ENCODE data around the gene LRRC8A. TPM values are rescaled to one million over a fixed set of nuclear protein-coding genes. Genes with fewer than 3 reads are reported as not detected.

Gene LRRC8A
- total RNA-seq, 1 donor from 2014 or later: 93.0 TPM

DNA sequence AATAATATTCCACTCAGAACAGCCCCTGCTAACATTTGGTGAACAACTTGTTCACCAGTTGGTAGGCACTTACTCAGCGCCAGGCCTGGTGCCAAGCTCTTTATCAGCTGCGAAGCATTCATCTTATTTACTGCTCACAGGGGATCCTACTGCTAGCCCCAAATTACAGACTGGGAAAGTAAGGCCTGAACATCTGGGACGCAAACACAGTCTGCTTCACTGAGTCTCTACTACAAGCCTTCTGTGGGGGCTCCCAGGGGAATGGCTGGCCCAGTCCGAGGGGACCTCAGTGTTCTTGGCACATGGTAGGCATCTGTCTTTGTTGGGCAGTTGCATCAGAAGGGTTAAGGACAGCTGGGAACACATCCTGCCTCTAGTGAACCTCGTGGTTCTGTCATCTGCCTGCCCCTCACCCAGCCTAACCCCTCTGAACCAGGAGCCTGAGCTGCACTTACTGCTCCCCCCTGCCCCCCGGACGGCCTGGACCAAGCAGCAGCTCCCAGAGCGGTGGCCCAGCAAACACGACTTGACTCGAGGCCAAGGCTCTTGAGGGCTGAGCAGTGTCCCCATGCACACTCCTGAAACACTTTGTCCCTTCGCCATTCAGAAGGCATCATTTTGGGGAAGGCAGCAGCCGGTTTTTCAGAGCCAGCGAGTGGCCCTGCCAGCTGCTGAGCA, 38.6 kb downstream of the LRRC8A start, which contains the start of gene PHYHD1:
PHYHD1 (plus strand) TSS at position 602 of the 678 bp plus-strand sequence. CDS start 1,342 bp downstream, outside the sequence.
- Mint-ChIP-seq H3K4me1 (ENCODE audit: low read depth, unreplicated experiment) (peaks cover 15% of the 10 kb centered on the region), H3K9me3 (ENCODE audit: unreplicated experiment) (peaks cover 7% of the 10 kb centered on the region), H3K4me3 (ENCODE audit: unreplicated experiment) (peak within 1 kb of the TSS; percentile 71), H3K27me3 (ENCODE audit: unreplicated experiment) (peaks cover 14% of the 10 kb centered on the region), H3K27ac (ENCODE audit: unreplicated experiment) (peak within 1 kb of the TSS; percentile 93), H3K36me3 (ENCODE audit: unreplicated experiment) (no peaks in the 10 kb centered on the region)
- peak; percentile 67 for DNase-seq
- TF ChIP-seq, protein P1, sequence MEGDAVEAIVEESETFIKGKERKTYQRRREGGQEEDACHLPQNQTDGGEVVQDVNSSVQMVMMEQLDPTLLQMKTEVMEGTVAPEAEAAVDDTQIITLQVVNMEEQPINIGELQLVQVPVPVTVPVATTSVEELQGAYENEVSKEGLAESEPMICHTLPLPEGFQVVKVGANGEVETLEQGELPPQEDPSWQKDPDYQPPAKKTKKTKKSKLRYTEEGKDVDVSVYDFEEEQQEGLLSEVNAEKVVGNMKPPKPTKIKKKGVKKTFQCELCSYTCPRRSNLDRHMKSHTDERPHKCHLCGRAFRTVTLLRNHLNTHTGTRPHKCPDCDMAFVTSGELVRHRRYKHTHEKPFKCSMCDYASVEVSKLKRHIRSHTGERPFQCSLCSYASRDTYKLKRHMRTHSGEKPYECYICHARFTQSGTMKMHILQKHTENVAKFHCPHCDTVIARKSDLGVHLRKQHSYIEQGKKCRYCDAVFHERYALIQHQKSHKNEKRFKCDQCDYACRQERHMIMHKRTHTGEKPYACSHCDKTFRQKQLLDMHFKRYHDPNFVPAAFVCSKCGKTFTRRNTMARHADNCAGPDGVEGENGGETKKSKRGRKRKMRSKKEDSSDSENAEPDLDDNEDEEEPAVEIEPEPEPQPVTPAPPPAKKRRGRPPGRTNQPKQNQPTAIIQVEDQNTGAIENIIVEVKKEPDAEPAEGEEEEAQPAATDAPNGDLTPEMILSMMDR (IDR thresholded peaks at IDR 0.05; ENCODE audit: partially characterized antibody, unreplicated experiment): no peak

DNA sequence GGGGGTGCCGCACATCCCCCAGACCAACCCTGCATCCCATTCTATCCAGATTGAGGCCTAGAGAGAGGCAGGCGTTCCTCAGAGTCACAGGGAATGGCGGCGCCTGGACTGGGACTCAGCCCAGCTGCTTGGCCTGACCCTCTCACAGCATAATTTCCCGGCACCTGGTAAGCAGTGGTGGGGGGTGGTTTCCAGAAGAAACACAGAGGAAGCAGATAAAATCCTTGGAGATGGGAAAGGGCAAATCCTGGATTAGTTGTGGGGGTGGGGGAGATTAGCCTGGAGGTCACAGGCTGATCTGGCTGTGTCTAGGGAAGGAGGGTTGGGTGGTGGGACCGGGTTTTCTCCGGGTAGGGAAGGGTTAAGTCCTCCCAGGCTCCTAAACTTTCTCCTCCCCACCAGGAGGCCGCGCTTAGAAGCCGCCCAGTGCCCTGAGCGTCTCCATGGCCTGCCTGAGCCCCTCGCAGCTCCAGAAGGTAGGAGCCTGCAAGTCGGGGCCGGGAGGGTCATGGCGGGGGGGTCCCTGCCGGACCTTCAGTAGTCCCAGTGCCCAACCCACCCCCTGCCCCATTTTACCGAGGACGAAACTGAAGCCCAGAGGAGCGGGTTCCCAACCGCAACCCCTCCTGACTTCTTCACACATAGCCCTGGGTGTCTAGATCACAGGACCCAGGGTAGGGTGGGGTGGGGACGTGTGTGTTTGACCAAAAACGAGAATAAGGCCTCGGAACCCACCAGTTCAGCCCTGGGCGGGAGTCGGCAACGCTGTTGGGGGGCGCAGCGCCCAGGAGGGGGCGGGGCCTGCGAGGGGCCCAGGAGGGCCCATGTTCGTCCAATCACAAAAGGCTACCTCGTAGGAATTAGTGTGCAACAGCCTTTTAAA, 40.2 kb downstream of the LRRC8A start:
- TF ChIP-seq, protein P1 (IDR thresholded peaks at IDR 0.05; ENCODE audit: partially characterized antibody, unreplicated experiment): no peak
- H3K9me3 Mint-ChIP-seq (ENCODE audit: unreplicated experiment): peaks cover 6% of the 10 kb centered on the region
- DNase-seq: peak; percentile 62
- peaks cover 15% of the 10 kb centered on the region for H3K4me1 Mint-ChIP-seq (ENCODE audit: low read depth, unreplicated experiment)
- peak overlapping the region; percentile 93 for H3K27ac Mint-ChIP-seq (ENCODE audit: unreplicated experiment)
- H3K4me3 Mint-ChIP-seq (ENCODE audit: unreplicated experiment): peak overlapping the region; percentile 71
- peaks cover 11% of the 10 kb centered on the region for H3K27me3 Mint-ChIP-seq (ENCODE audit: unreplicated experiment)
- no peaks in the 10 kb centered on the region for H3K36me3 Mint-ChIP-seq (ENCODE audit: unreplicated experiment)

DNA sequence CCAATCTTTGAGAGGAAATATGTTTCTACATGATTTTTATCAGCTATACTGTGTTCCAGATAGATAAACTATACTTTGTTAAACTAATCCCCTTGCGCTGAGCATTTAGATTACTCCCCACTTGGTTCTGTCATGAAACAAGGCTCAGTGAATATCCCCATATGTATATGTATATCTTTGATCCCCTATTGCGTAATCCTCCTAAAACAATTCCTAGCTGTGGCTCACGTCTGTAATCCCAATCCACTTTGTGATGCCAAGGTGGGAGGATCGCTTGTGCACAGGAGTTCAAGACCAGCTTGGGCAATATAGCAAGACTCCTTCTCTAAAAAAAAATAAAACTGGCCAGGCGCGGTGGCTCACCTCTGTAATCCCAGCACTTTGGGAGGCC, 41.6 kb downstream of the LRRC8A start:
- peak overlapping the region; percentile 38 for H3K27ac Mint-ChIP-seq (ENCODE audit: unreplicated experiment)
- peaks cover 12% of the 10 kb centered on the region for H3K27me3 Mint-ChIP-seq (ENCODE audit: unreplicated experiment)
- no peak for DNase-seq
- no peak overlapping the region for H3K4me3 Mint-ChIP-seq (ENCODE audit: unreplicated experiment)
- H3K9me3 Mint-ChIP-seq (ENCODE audit: unreplicated experiment): peaks cover 6% of the 10 kb centered on the region
- TF ChIP-seq, protein P1 (IDR thresholded peaks at IDR 0.05; ENCODE audit: partially characterized antibody, unreplicated experiment): no peak
- no peaks in the 10 kb centered on the region for H3K36me3 Mint-ChIP-seq (ENCODE audit: unreplicated experiment)
- peaks cover 17% of the 10 kb centered on the region for H3K4me1 Mint-ChIP-seq (ENCODE audit: low read depth, unreplicated experiment)

DNA sequence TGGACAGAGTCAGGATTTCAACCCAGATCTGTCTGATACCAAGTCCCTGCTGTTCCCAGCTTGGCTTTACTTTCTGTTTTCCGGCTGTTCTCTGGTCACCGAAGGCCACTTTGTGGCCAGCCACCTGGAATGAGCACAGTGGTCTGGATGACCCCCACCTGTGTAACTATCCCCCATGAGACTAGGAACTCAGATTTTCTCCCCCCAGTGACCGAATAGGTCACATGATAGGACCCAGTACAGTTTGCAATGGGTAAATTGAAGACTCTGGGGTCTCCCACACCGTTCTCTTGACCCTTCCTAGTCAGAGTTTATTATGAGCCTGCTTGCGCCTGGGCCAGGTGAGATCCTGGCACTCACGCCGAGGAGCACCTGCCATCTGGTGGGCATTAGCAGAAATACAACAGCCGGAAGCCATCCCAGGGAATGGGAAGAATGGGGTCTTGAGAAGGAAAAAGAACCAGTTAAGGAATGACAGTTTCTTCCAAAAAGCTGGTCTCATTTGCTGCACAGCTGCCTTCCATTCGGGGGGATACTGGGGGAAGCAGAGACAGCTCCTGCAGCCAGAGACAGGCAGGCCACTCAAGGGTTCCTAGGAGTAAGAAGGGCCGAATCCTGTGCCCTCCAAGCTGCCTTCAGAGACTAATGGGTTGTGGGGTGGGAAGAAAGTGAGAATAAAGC, 45.9 kb downstream of the LRRC8A start:
- Mint-ChIP-seq H3K4me3 (ENCODE audit: unreplicated experiment) (peak overlapping the region; percentile 20), H3K27ac (ENCODE audit: unreplicated experiment) (peak overlapping the region; percentile 73), H3K9me3 (ENCODE audit: unreplicated experiment) (no peaks in the 10 kb centered on the region), H3K36me3 (ENCODE audit: unreplicated experiment) (no peaks in the 10 kb centered on the region), H3K27me3 (ENCODE audit: unreplicated experiment) (peaks cover 4% of the 10 kb centered on the region), H3K4me1 (ENCODE audit: low read depth, unreplicated experiment) (peaks cover 2% of the 10 kb centered on the region)
- peak; percentile 68 for DNase-seq
- TF ChIP-seq, protein P1 (IDR thresholded peaks at IDR 0.05; ENCODE audit: partially characterized antibody, unreplicated experiment): peak; percentile 79
